Measurements from ENCODE around the gene MAGEA12. TPM values are rescaled to one million over a fixed set of nuclear protein-coding genes. Genes with fewer than 3 reads are reported as not detected.

Gene MAGEA12
- total RNA-seq: not detected in 2 replicates

GRCh38 chrX:152733261-152733975 lies at the start of gene MAGEA12, which contains the start of gene CSAG1:
TSS of gene MAGEA12 (plus strand) at chrX:152733757. CDS start at chrX:152736162, 2,405 bp downstream.
TSS of gene CSAG1 (minus strand) at chrX:152733721. CDS start at chrX:152732460, 1,261 bp downstream.

DNA sequence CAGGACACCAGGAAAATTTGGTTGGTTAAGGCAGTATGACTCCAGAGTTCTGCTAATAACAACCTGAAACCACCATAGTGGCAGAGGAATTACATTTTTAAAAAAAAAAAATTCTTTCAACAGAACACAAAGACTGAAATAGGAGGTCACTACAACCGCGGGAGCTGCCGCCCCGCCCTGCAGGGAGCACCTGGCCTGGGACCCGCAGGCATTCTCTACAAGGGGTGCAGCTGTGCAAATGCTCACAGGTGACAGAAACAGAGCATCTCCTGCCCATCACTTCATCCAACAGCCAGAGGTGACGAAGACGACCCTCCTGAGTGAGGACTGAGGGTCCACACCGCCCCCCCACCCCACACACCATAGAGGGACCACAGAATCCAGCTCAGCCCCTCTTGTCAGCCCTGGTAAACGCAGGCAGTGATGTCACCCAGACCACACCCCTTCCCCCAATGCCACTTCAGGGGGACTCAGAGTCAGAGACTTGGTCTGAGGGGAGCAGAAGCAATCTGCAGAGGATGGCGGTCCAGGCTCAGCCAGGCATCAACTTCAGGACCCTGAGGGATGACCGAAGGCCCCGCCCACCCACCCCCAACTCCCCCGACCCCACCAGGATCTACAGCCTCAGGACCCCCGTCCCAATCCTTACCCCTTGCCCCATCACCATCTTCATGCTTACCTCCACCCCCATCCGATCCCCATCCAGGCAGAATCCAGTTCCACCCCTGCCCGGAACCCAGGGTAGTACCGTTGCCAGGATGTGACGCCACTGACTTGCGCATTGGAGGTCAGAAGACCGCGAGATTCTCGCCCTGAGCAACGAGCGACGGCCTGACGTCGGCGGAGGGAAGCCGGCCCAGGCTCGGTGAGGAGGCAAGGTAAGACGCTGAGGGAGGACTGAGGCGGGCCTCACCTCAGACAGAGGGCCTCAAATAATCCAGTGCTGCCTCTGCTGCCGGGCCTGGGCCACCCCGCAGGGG lies 35.3 kb upstream of the MAGEA12 start, which contains the start of gene MAGEA3:
TSS of gene MAGEA3 (plus strand) at position 843 of the 980 bp plus-strand sequence. CDS start 2,039 bp downstream, outside the sequence.

DNA sequence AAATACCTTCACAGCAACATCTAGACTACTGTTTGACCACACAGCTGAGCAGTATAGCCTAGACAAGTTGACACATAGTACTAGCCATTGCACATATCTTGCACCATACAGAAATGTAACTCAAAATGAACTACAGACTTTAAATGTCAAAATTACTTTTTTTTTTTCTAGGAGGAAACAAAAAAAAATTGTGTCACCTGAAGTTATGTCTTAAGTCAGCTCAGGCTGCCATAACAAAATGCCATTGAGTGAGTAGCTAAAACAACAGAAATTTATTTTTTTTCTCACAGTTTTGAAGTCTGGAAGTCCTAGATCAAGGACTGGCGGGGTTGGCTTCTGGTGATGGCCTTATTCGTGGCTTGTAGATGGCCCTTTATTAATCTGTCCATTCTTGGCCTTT lies 24.4 kb upstream of the MAGEA12 start, which contains the start of gene CSAG2:
TSS of gene CSAG2 (minus strand) at position 101 of the 400 bp plus-strand sequence. CDS start 161 bp downstream, outside the sequence.

DNA sequence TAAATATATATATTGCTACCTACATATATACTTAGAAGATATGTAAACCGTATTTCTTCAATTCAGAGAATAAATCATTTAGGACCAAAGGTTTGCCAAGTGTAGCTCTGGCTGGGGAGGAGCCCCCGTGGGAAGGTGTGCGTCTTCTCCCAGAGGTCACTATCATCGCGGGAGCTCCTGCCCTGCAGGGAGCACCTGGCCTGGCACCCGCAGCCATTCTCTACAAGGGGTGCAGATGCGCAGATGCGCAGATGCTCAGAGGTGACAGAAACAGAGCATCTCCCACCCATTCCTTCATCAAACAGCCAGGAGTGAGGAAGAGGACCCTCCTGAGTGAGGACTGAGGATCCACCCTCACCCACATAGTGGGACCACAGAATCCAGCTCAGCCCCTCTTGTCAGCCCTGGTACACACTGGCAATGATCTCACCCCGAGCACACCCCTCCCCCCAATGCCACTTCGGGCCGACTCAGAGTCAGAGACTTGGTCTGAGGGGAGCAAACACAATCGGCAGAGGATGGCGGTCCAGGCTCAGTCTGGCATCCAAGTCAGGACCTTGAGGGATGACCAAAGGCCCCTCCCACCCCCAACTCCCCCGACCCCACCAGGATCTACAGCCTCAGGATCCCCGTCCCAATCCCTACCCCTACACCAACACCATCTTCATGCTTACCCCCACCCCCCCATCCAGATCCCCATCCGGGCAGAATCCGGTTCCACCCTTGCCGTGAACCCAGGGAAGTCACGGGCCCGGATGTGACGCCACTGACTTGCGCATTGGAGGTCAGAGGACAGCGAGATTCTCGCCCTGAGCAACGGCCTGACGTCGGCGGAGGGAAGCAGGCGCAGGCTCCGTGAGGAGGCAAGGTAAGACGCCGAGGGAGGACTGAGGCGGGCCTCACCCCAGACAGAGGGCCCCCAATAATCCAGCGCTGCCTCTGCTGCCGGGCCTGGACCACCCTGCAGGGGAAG lies 19.5 kb upstream of the MAGEA12 start, which contains the start of gene MAGEA2B:
TSS of gene MAGEA2B (plus strand) at position 814 of the 973 bp plus-strand sequence. CDS start 2,479 bp downstream, outside the sequence.

GRCh38 chrX:152753686-152754650 lies 20.4 kb downstream of the MAGEA12 start, which contains the start of gene MAGEA2:
TSS of gene MAGEA2 (minus strand) at chrX:152753842. CDS start at chrX:152751363, 2,479 bp downstream.

DNA sequence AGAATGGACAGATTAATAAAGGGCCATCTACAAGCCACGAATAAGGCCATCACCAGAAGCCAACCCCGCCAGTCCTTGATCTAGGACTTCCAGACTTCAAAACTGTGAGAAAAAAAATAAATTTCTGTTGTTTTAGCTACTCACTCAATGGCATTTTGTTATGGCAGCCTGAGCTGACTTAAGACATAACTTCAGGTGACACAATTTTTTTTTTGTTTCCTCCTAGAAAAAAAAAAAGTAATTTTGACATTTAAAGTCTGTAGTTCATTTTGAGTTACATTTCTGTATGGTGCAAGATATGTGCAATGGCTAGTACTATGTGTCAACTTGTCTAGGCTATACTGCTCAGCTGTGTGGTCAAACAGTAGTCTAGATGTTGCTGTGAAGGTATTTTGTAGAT lies 25.4 kb downstream of the MAGEA12 start, which contains the start of gene CSAG3:
TSS of gene CSAG3 (plus strand) at position 301 of the 400 bp plus-strand sequence.

DNA sequence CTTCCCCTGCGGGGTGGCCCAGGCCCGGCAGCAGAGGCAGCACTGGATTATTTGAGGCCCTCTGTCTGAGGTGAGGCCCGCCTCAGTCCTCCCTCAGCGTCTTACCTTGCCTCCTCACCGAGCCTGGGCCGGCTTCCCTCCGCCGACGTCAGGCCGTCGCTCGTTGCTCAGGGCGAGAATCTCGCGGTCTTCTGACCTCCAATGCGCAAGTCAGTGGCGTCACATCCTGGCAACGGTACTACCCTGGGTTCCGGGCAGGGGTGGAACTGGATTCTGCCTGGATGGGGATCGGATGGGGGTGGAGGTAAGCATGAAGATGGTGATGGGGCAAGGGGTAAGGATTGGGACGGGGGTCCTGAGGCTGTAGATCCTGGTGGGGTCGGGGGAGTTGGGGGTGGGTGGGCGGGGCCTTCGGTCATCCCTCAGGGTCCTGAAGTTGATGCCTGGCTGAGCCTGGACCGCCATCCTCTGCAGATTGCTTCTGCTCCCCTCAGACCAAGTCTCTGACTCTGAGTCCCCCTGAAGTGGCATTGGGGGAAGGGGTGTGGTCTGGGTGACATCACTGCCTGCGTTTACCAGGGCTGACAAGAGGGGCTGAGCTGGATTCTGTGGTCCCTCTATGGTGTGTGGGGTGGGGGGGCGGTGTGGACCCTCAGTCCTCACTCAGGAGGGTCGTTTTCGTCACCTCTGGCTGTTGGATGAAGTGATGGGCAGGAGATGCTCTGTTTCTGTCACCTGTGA lies 36.2 kb downstream of the MAGEA12 start, which contains the start of gene MAGEA6:
TSS of gene MAGEA6 (minus strand) at position 141 of the 741 bp plus-strand sequence. CDS start 2,039 bp downstream, outside the sequence.

Other genes starting within 250 kb of the MAGEA12 start
- gene GABRQ, start 95.9 kb upstream of the MAGEA12 start, total RNA-seq: not detected in 2 replicates
- gene MAGEA3, start 35.0 kb upstream of the MAGEA12 start, total RNA-seq: not detected in 2 replicates
- gene CSAG2, start 24.5 kb upstream of the MAGEA12 start, total RNA-seq: not detected in 2 replicates
- gene MAGEA2B, start 19.1 kb upstream of the MAGEA12 start, total RNA-seq: not detected in 2 replicates
- gene CSAG1, start within 50 bp of the MAGEA12 start, total RNA-seq: not detected in 2 replicates
- not detected in 2 replicates for gene MAGEA2, start 20.1 kb downstream of the MAGEA12 start, total RNA-seq
- not detected in 2 replicates for gene CSAG3, start 25.5 kb downstream of the MAGEA12 start, total RNA-seq
- not detected in 2 replicates for gene MAGEA6, start 35.9 kb downstream of the MAGEA12 start, total RNA-seq
- 30.5 and 34.2 TPM in 2 replicates for gene CETN2, start 97.0 kb downstream of the MAGEA12 start, total RNA-seq
- 23.7 and 34.0 TPM in 2 replicates for gene NSDHL, start 97.3 kb downstream of the MAGEA12 start, total RNA-seq
- 8.4 and 11.0 TPM in 2 replicates for gene ZNF185, start 164.3 kb downstream of the MAGEA12 start, total RNA-seq

Measured in epithelial cell of umbilical artery (primary cell).